ENCODE data around the gene KEAP1.
"Not testable (repeated sequence)": the region's sequence is repeated elsewhere in the genome, so short reads cannot be mapped to it uniquely, and the experiment has no call there.

Gene KEAP1

DNA sequence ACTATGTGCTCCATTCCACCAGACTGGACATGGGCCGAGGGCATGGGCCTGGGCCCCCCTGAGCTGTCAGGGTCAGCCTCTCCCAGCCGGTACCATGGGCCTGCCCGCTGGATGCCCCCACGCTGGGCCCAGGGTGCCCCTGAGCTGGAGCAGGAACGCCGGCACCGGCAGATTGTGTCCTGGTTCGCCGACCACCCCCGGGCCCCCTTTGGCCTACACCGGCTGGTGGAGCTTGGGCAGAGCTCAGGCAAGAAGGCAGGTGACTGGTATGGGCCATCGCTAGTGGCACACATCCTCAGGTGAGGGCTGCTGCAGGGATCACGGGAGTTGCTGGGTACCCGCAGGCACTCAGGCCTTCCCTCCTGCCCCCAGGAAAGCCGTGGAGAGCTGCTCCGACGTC lies 43.7 kb upstream of the KEAP1 start:
- TF ChIP-seq CTCF (IDR thresholded peaks at IDR 0.05): no peak
- no peak for TF ChIP-seq ZFX (IDR thresholded peaks at IDR 0.05; ENCODE audit: borderline replicate concordance)
- H3K27ac ChIP-seq: no peak overlapping the region

DNA sequence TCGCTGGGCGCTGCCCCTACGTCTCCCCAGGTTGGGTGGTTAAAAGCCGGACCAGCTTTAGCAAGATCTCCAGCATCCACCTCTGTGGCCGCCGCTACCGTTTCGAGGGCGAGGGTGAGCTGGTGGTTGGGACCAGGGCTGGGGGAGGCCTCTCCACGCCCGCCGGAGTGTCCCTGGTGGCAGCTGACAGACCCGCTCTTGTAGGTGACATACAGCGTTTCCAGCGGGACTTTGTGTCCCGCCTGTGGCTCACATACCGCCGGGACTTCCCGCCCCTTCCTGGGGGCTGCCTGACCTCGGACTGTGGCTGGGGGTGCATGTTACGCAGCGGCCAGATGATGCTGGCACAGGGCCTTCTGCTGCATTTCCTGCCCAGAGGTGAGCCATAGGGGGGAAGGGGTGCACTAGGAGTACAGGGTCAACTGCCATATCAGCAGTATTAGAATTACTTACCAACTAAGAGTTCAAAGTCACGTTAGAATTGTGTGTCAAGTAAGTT lies 41.6 kb upstream of the KEAP1 start:
- no peak for TF ChIP-seq ZFX (IDR thresholded peaks at IDR 0.05; ENCODE audit: borderline replicate concordance)
- TF ChIP-seq CTCF (IDR thresholded peaks at IDR 0.05): no peak
- peak overlapping the region; percentile 82 for H3K27ac ChIP-seq

DNA sequence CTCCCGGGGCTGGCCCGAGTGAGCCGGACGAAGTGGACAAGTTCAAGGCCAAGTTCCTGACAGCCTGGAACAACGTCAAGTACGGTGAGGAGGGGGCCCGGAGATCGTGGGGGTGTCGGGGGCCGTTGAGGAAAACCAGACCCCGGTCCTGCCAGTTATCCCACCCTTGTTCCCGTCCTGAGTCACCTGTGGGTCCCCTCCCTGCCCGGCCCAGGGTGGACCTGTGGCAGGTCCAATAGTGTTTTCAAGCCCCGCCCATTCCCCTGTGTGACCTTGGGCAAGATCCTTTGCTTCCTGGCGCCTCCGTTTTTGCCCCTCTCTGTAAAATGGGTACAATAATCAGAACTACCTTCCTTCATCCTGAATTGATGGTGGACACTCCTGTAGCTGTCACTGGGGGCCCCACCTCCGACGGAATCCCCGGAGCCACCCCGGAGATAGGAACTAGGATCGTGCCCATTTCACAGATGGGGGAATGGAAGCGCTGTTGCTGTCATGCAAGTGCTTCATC lies 41.1 kb upstream of the KEAP1 start:
- TF ChIP-seq CTCF (IDR thresholded peaks at IDR 0.05): no peak
- TF ChIP-seq ZFX (IDR thresholded peaks at IDR 0.05; ENCODE audit: borderline replicate concordance): no peak
- H3K27ac ChIP-seq: peak overlapping the region; percentile 82

DNA sequence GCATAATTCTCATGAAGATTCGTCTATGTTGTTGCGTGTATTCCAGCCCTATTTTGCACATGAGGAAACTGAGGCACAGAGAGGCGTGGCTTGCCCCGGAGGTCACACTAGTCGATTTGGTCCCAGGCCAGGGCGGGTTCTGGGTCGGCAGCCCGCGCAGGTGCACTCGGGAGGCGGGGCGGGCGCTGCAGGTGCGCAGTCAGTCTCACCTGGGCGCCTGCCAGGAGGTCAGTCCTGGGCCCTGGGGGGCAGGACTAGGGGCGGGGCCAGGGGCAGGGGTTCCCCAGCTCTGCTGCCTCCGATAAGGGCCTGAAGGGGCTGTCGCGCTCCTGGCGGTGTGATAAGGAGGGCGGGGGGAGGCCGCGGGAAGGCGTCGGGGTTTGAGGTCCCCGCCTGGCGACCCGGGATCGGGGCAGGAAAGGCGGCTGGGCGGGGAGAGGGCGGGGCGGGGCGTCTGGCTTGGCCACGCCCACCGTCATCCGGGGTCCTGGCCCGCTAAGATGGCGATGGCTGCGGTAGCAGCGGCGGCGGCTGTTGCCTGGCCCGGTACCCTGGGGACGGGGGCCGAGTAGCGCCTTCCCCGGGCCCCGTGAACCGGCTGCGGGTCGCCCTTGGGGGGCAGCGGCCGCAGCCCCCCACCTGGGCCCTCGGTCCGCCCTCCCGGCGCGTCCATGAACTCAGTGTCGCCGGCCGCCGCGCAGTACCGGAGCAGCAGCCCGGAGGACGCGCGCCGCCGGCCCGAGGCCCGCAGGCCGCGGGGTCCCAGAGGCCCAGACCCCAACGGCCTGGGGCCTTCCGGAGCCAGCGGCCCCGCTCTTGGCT lies 40.5 kb upstream of the KEAP1 start, which contains the start of gene ATG4D:
Gene ATG4D, plus strand, starts transcription at position 485 of the 822 bp plus-strand sequence. Its CDS starts 187 bp downstream, at position 672.
- peak within 1 kb of the TSS; percentile 82 for H3K27ac ChIP-seq
- TF ChIP-seq CTCF (IDR thresholded peaks at IDR 0.05) (no peak), ZFX (IDR thresholded peaks at IDR 0.05; ENCODE audit: borderline replicate concordance) (no peak)

GRCh38 chr19:10543059-10543419 lies 39.9 kb upstream of the KEAP1 start:
- TF ChIP-seq ZFX (IDR thresholded peaks at IDR 0.05; ENCODE audit: borderline replicate concordance): no peak
- TF ChIP-seq CTCF (IDR thresholded peaks at IDR 0.05): no peak
- peak overlapping the region; percentile 82 for H3K27ac ChIP-seq

DNA sequence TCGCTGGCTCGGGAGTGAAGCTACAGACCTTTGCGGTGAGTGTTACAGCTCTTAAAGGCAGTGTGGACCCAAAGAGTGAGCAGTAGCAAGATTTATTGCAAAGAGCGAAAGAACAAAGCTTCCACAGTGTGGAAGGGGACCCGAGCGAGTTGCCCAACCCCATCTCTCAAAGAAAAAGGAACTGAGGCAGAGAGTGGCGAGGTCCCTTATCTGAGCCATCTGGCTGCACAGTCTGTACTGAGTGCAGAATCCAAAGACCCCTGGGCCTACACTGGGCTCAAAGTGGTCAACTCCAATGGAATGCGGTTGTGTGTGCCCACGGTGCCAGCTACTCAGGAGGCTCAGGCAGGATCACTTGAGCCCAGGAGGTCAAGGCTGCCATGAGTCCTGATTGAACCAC lies 35.9 kb upstream of the KEAP1 start:
- H3K27ac ChIP-seq: not testable (repeated sequence)

GRCh38 chr19:10538204-10538983 lies 35.2 kb upstream of the KEAP1 start:
- no peak for TF ChIP-seq CTCF (IDR thresholded peaks at IDR 0.05)

More at GRCh38 chr19:10538204-10538983, 35.2 kb upstream of the KEAP1 start:
- no peak overlapping the region for H3K27ac ChIP-seq

All from 22Rv1 (cell line).